ENCODE data around the gene LSM2.

LSM2 gene

DNA sequence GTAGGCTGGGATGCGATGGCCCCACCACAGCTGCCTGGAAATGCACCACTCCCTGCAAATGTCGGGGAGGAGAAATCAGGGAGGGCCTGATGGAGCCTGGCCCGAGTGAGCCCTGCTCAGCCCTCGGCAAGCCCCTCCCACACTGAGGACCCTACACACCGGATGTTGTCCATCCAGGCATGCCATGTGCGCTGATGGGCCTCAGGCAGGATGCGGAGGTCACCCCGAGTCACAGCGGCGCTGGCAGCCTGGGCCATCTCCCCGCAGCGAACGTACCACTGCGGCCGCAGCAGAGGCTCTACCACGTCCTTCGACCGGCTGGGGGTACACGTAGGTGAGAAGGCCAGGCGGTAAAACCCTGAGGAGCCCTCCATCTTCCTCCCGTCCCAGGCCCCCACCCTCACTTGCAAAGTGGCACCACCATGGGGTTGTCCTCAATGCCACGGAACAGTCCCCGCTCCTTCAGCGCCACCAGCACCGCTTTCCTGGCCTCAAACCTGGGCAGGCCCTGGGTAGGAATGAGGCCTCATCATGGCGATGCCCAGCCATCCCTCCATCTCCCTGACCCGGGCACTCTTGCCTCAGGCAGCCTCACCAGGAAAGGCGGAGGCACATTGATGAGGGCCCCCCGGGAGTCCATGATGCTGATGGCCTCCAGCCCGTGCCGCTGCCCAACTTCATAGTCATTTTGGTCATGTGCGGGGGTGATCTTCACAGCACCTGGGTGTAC lies 24.5 kb downstream of the LSM2 start:
- ChIA-PET POLR2A (no interaction called here), CTCF (interaction anchor here (1.0 to 2.6 kb wide), 2 partner anchors 9 to 86 kb away, joined by 3 to 9 read pairs; no protein-coding TSS in a partner anchor)
- peaks cover 9 to 76% (median 65%) of the 10 kb centered on the region in 4 experiments for H3K36me3 ChIP-seq (ENCODE audit: control insufficient read depth in 4 of 4, insufficient read depth in 4 of 4, low read length in 3 of 4)
- DNase-seq: no peak
- WGBS (ENCODE audit: insufficient coverage): 94% methylated on average over 31 of the region's 32 CpGs
- peaks cover 0 to 9% (median 4%) of the 10 kb centered on the region in 4 experiments for H3K4me1 ChIP-seq (ENCODE audit: control extremely low read depth in 1 of 4, control insufficient read depth in 4 of 4, insufficient read depth in 4 of 4, low read length in 3 of 4)
- H3K27ac ChIP-seq (ENCODE audit: insufficient read depth in 1 of 2, low read depth in 1 of 2, low read length in 2 of 2, poor library complexity in 1 of 2, severe bottlenecking in 2 of 2): no peak overlapping the region
- H3K4me3 ChIP-seq (ENCODE audit: control insufficient read depth in 1 of 7, extremely low read depth in 1 of 7, insufficient read depth in 4 of 7, low read depth in 2 of 7, low read length in 6 of 7): no peak overlapping the region
- no peaks in the 10 kb centered on the region for H3K9me3 ChIP-seq (ENCODE audit: control extremely low read depth in 1 of 5, control insufficient read depth in 4 of 5, insufficient read depth in 2 of 5, low read depth in 1 of 5, low read length in 4 of 5)
- H3K27me3 ChIP-seq (replicated peaks in 2 of 5; ENCODE audit: control insufficient read depth in 4 of 5, insufficient read depth in 5 of 5, low read length in 4 of 5): no peaks in the 10 kb centered on the region

DNA sequence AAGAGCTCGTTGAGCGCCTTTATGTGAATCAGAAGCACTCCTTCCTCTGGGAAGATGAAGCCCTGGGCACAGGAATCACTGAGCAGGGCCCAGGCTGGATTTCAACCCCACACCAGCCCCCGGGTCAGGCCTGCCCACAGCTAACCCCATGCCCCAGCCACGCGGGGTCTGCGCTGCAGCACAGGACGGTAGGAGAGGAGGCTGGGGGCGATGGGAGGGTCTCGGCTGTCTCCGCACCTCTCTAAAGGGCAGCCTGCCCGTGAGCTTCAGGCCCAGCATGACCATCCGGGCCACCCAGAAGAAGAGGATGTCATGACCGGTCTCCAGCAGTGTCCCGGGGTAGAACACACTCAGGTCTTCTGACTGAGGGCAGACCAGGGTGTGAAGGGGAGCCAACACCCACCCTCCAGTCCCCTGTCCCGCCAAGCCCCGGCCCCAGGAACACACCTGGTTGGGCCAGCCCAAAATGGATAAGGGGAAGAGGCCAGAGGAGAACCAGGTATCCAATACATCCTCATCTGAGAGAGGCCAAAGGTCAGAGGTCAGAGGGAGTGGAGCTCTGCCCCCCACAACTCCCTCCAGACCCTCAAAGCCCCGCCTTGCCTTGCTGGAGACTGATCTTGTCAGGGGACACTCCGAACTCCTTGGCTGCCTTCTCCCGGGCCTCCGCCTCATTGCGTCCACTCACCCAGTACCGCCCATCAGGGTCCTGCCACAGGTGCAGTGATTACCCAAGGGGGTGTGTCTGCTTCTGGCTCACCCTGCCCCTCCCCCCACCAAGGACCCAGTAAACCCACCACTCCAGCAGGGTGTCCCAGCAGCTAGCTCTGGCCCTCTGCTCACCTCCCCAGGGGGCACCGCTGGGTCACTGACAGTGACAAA lies 25.3 kb downstream of the LSM2 start:
- no peak overlapping the region for H3K4me3 ChIP-seq (ENCODE audit: control insufficient read depth in 1 of 7, extremely low read depth in 1 of 7, insufficient read depth in 4 of 7, low read depth in 2 of 7, low read length in 6 of 7)
- WGBS (ENCODE audit: insufficient coverage): 96% methylated on average over 20 of the region's 23 CpGs
- H3K27ac ChIP-seq (ENCODE audit: insufficient read depth in 1 of 2, low read depth in 1 of 2, low read length in 2 of 2, poor library complexity in 1 of 2, severe bottlenecking in 2 of 2): no peak overlapping the region
- H3K27me3 ChIP-seq (replicated peaks in 2 of 5; ENCODE audit: control insufficient read depth in 4 of 5, insufficient read depth in 5 of 5, low read length in 4 of 5): no peaks in the 10 kb centered on the region
- no peak for DNase-seq
- H3K36me3 ChIP-seq (ENCODE audit: control insufficient read depth in 4 of 4, insufficient read depth in 4 of 4, low read length in 3 of 4): peaks cover 9 to 74% (median 64%) of the 10 kb centered on the region in 4 experiments
- POLR2A ChIA-PET: no interaction called here
- H3K4me1 ChIP-seq (ENCODE audit: control extremely low read depth in 1 of 4, control insufficient read depth in 4 of 4, insufficient read depth in 4 of 4, low read length in 3 of 4): peaks cover 0 to 17% (median 12%) of the 10 kb centered on the region in 4 experiments
- no peaks in the 10 kb centered on the region for H3K9me3 ChIP-seq (ENCODE audit: control extremely low read depth in 1 of 5, control insufficient read depth in 4 of 5, insufficient read depth in 2 of 5, low read depth in 1 of 5, low read length in 4 of 5)
- CTCF ChIA-PET: interaction anchor here (1.6 to 2.6 kb wide), 2 partner anchors 10 to 70 kb away, joined by 3 to 9 read pairs; no protein-coding TSS in a partner anchor

DNA sequence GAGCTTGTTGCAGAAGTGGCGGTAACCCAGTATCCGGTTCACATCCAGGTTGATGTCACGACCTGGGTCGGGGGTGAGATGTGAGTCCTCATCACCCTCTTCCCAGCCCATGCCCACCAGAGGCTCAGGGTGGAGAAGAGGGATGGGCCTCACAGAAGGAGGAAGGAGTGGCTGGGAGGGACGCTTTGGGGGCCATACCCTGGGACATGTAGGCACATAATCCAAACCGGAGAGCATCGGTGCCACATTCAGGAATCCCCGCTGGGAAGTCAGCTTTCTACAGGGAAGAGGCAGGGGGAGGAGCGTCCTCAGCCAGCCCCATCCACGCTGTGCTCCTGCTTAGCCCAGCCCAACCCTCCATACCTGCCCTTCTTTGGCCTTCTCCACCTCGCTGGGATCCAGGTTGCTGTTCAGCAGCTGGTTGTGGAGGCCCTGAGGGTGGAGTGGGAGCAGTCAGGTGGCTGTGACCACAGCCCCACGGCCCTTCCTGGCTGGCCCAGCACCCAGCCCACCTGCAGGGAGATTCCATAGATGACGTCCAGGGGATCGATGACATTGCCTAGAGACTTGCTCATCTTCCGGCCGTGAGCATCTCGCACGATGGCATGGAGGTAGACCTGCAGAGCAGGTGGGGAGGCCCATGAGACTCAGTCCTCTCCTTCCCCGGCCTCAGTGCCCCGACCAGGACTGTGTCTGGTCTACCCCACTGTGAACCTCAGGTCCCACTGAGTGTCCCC lies 26.1 kb downstream of the LSM2 start:
- H3K27me3 ChIP-seq (replicated peaks in 2 of 5; ENCODE audit: control insufficient read depth in 4 of 5, insufficient read depth in 5 of 5, low read length in 4 of 5): no peaks in the 10 kb centered on the region
- H3K27ac ChIP-seq (ENCODE audit: insufficient read depth in 1 of 2, low read depth in 1 of 2, low read length in 2 of 2, poor library complexity in 1 of 2, severe bottlenecking in 2 of 2): no peak overlapping the region
- H3K36me3 ChIP-seq (ENCODE audit: control insufficient read depth in 4 of 4, insufficient read depth in 4 of 4, low read length in 3 of 4): peaks cover 9 to 73% (median 62%) of the 10 kb centered on the region in 4 experiments
- 97% methylated on average over 15 of the region's 20 CpGs for WGBS (ENCODE audit: insufficient coverage)
- DNase-seq: no peak
- peaks cover 0 to 24% (median 17%) of the 10 kb centered on the region in 4 experiments for H3K4me1 ChIP-seq (ENCODE audit: control extremely low read depth in 1 of 4, control insufficient read depth in 4 of 4, insufficient read depth in 4 of 4, low read length in 3 of 4)
- no peak overlapping the region for H3K4me3 ChIP-seq (ENCODE audit: control insufficient read depth in 1 of 7, extremely low read depth in 1 of 7, insufficient read depth in 4 of 7, low read depth in 2 of 7, low read length in 6 of 7)
- no peaks in the 10 kb centered on the region for H3K9me3 ChIP-seq (ENCODE audit: control extremely low read depth in 1 of 5, control insufficient read depth in 4 of 5, insufficient read depth in 2 of 5, low read depth in 1 of 5, low read length in 4 of 5)
- POLR2A ChIA-PET: no interaction called here
- CTCF ChIA-PET: interaction anchor here (0.7 to 2.6 kb wide), 4 partner anchors 11 to 69 kb away, joined by 3 to 9 read pairs (median 3); no protein-coding TSS in a partner anchor

DNA sequence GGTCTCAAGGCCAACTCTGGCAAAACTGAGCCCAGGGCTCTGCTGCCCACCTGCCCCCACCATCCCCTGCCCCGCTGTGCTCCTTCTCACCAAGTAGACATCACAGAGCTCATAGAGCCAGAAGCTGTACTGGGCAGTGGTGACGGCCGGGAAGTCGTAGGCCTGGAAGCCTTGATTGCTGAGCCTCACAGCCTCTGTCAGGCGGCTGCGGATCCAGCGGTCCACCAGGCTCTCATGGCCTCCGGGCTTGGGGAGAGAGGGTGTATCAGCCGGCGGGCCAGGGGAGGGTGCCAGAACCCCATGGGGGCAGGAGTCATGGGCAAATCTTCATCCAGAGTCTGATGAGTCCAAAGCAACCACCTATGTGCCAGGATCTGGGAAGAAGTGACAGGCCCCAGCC lies 26.9 kb downstream of the LSM2 start:
- POLR2A ChIA-PET: no interaction called here
- no peaks in the 10 kb centered on the region for H3K27me3 ChIP-seq (replicated peaks in 2 of 5; ENCODE audit: control insufficient read depth in 4 of 5, insufficient read depth in 5 of 5, low read length in 4 of 5)
- WGBS (ENCODE audit: insufficient coverage): 99% methylated on average over 9 of the region's 10 CpGs
- H3K27ac ChIP-seq (ENCODE audit: insufficient read depth in 1 of 2, low read depth in 1 of 2, low read length in 2 of 2, poor library complexity in 1 of 2, severe bottlenecking in 2 of 2): no peak overlapping the region
- H3K4me1 ChIP-seq (ENCODE audit: control extremely low read depth in 1 of 4, control insufficient read depth in 4 of 4, insufficient read depth in 4 of 4, low read length in 3 of 4): peaks cover 0 to 27% (median 17%) of the 10 kb centered on the region in 4 experiments
- no peak for DNase-seq
- CTCF ChIA-PET: interaction anchor here (0.7 to 2.6 kb wide), 5 partner anchors 10 to 54 kb away, joined by 3 to 9 read pairs (median 3); no protein-coding TSS in a partner anchor
- H3K4me3 ChIP-seq (ENCODE audit: control insufficient read depth in 1 of 7, extremely low read depth in 1 of 7, insufficient read depth in 4 of 7, low read depth in 2 of 7, low read length in 6 of 7): no peak overlapping the region
- no peaks in the 10 kb centered on the region for H3K9me3 ChIP-seq (ENCODE audit: control extremely low read depth in 1 of 5, control insufficient read depth in 4 of 5, insufficient read depth in 2 of 5, low read depth in 1 of 5, low read length in 4 of 5)
- peaks cover 8 to 66% (median 56%) of the 10 kb centered on the region in 4 experiments for H3K36me3 ChIP-seq (ENCODE audit: control insufficient read depth in 4 of 4, insufficient read depth in 4 of 4, low read length in 3 of 4)

DNA sequence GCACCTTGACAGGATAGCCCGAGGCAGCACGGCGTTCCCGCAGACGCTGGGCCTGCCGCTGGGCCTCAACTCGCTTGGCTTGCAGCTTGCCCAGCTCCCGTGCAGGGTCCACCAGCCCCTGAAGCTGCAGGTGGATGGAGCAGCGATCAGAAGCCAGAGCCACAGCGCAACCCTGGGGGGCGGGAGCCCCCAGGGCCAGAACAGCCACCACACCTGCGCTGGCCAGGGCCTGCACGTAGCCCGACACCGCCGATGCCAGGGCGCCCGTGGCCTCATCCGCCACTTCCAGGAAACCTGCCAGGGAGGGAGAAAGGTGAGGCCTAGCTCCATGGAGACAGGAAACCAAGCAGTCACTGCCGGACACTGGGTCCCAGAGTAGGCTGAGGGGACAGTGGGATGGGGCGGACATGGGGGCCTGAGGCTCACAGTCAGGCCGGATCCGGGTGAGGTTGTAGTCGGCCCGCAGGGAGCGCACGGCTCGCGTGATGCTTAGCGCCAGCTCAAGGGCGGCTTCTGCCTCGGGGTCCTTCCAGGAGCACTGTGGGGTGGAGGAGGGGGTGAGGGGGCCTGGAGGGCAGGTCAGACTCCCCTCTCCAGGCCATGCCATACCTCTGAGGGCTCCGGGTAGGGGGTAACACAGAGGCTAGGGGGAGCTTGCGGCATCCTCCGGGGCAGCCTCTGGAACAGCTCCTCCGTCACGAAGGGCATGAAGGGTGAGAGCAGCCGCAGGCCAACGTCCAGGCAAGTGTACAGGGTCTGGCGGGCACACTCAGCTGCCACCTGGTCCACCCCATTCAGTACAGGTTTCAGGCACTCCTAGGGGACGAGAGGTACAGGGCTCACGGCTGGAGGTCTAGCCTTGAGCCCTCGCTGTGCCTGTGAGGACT lies 27.5 kb downstream of the LSM2 start:
- H3K27ac ChIP-seq (ENCODE audit: insufficient read depth in 1 of 2, low read depth in 1 of 2, low read length in 2 of 2, poor library complexity in 1 of 2, severe bottlenecking in 2 of 2): no peak overlapping the region
- WGBS (ENCODE audit: insufficient coverage): 98% methylated on average over 36 of the region's 43 CpGs
- no peaks in the 10 kb centered on the region for H3K9me3 ChIP-seq (ENCODE audit: control extremely low read depth in 1 of 5, control insufficient read depth in 4 of 5, insufficient read depth in 2 of 5, low read depth in 1 of 5, low read length in 4 of 5)
- ChIA-PET CTCF (interaction anchor here (0.7 to 2.6 kb wide), 8 partner anchors 10 to 61 kb away, joined by 3 to 9 read pairs (median 3); partner anchors contain the start of gene MPIG6B), POLR2A (no interaction called here)
- peaks cover 0 to 27% (median 17%) of the 10 kb centered on the region in 4 experiments for H3K4me1 ChIP-seq (ENCODE audit: control extremely low read depth in 1 of 4, control insufficient read depth in 4 of 4, insufficient read depth in 4 of 4, low read length in 3 of 4)
- H3K36me3 ChIP-seq (ENCODE audit: control insufficient read depth in 4 of 4, insufficient read depth in 4 of 4, low read length in 3 of 4): peaks cover 4 to 59% (median 50%) of the 10 kb centered on the region in 4 experiments
- no peak overlapping the region for H3K4me3 ChIP-seq (ENCODE audit: control insufficient read depth in 1 of 7, extremely low read depth in 1 of 7, insufficient read depth in 4 of 7, low read depth in 2 of 7, low read length in 6 of 7)
- H3K27me3 ChIP-seq (replicated peaks in 2 of 5; ENCODE audit: control insufficient read depth in 4 of 5, insufficient read depth in 5 of 5, low read length in 4 of 5): no peaks in the 10 kb centered on the region
- no peak for DNase-seq

DNA sequence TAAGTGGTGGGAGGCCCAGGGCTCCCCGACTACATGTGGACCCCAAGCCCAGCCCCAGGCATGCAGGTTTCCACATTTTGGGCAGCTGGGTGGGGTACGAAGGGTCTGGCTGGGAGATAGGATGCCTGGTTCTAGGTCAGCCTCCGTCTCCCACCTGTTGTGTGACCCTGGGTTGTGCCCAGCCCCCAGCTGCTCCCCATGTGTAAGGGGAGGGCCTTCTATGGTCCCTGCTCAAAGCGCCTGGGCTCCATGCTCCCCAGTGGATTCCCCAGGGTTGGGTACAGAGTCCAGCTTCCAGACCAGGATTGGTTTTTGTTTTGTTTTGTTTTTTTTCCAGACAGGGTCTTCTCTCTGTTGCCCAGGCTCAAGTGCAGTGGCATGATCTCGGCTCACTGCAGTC lies 28.6 kb downstream of the LSM2 start:
- no peak for DNase-seq
- Histone ChIP-seq H3K27ac (ENCODE audit: insufficient read depth in 1 of 2, low read depth in 1 of 2, low read length in 2 of 2, poor library complexity in 1 of 2, severe bottlenecking in 2 of 2) (no peak overlapping the region), H3K36me3 (ENCODE audit: control insufficient read depth in 4 of 4, insufficient read depth in 4 of 4, low read length in 3 of 4) (peaks cover 2 to 53% (median 43%) of the 10 kb centered on the region in 4 experiments), H3K27me3 (replicated peaks in 2 of 5; ENCODE audit: control insufficient read depth in 4 of 5, insufficient read depth in 5 of 5, low read length in 4 of 5) (no peaks in the 10 kb centered on the region), H3K9me3 (ENCODE audit: control extremely low read depth in 1 of 5, control insufficient read depth in 4 of 5, insufficient read depth in 2 of 5, low read depth in 1 of 5, low read length in 4 of 5) (no peaks in the 10 kb centered on the region), H3K4me1 (ENCODE audit: control extremely low read depth in 1 of 4, control insufficient read depth in 4 of 4, insufficient read depth in 4 of 4, low read length in 3 of 4) (peaks cover 0 to 27% (median 17%) of the 10 kb centered on the region in 4 experiments), H3K4me3 (ENCODE audit: control insufficient read depth in 1 of 7, extremely low read depth in 1 of 7, insufficient read depth in 4 of 7, low read depth in 2 of 7, low read length in 6 of 7) (no peak overlapping the region)
- ChIA-PET POLR2A (no interaction called here), CTCF (interaction anchor here (1.1 to 2.6 kb wide), 9 partner anchors 8 to 63 kb away, joined by 3 to 9 read pairs (median 5); partner anchors contain the start of genes LY6G6D, MPIG6B, MSH5 and VARS1)
- WGBS (ENCODE audit: insufficient coverage): 96% methylated on average over 4 of the region's 5 CpGs
